ENCODE data around the gene SLC25A12. TPM values are rescaled to one million over a fixed set of nuclear protein-coding genes. Genes with fewer than 3 reads are reported as not detected.

Gene SLC25A12
- total and polyA plus RNA-seq, 7 donors = 19.1 to 83.6 (median 66.5) TPM

DNA sequence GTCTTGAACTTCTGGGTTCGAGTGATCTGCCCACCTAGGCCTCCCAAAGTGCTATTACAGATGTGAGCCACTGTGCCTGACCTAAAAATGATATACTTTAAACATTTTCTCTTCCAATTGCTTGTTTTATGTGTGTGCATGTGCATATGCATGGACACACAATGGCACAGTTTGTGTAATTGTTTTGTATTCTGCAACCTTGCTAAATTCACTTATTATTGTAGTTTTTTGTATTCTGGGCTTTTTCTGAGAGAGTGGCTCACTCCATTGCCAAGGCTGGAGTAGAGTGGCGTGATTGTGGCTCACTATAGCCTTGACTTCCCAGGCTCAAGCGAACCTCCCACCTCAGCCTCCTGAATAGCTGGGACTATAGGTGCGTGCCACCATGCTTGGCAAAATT is 36.3 kb upstream of the SLC25A12 start:
- no peaks in the 10 kb centered on the region for H3K9me3 ChIP-seq
- intact Hi-C loops (cut with DNase I) = no loop called here
- H3K4me1 ChIP-seq = peaks cover 2% of the 10 kb centered on the region
- H3K27ac ChIP-seq = no peak overlapping the region
- no peaks in the 10 kb centered on the region for H3K27me3 ChIP-seq (ENCODE audit: insufficient read depth in 3 of 3, low read length in 2 of 3)
- ATAC-seq (no peak), DNase-seq (no peak)
- 98 to 99% (median 98%) methylated on average over 4 of the region's 4 CpGs for WGBS, 3 donors
- no peak overlapping the region for H3K4me3 ChIP-seq
- peaks cover 0 to 30% of the 10 kb centered on the region in 2 donors for H3K36me3 ChIP-seq (ENCODE audit: insufficient read depth in 1 of 2, low read depth in 1 of 2)
- TF ChIP-seq, protein P1, sequence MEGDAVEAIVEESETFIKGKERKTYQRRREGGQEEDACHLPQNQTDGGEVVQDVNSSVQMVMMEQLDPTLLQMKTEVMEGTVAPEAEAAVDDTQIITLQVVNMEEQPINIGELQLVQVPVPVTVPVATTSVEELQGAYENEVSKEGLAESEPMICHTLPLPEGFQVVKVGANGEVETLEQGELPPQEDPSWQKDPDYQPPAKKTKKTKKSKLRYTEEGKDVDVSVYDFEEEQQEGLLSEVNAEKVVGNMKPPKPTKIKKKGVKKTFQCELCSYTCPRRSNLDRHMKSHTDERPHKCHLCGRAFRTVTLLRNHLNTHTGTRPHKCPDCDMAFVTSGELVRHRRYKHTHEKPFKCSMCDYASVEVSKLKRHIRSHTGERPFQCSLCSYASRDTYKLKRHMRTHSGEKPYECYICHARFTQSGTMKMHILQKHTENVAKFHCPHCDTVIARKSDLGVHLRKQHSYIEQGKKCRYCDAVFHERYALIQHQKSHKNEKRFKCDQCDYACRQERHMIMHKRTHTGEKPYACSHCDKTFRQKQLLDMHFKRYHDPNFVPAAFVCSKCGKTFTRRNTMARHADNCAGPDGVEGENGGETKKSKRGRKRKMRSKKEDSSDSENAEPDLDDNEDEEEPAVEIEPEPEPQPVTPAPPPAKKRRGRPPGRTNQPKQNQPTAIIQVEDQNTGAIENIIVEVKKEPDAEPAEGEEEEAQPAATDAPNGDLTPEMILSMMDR (IDR thresholded peaks at IDR 0.05) = no peak

DNA sequence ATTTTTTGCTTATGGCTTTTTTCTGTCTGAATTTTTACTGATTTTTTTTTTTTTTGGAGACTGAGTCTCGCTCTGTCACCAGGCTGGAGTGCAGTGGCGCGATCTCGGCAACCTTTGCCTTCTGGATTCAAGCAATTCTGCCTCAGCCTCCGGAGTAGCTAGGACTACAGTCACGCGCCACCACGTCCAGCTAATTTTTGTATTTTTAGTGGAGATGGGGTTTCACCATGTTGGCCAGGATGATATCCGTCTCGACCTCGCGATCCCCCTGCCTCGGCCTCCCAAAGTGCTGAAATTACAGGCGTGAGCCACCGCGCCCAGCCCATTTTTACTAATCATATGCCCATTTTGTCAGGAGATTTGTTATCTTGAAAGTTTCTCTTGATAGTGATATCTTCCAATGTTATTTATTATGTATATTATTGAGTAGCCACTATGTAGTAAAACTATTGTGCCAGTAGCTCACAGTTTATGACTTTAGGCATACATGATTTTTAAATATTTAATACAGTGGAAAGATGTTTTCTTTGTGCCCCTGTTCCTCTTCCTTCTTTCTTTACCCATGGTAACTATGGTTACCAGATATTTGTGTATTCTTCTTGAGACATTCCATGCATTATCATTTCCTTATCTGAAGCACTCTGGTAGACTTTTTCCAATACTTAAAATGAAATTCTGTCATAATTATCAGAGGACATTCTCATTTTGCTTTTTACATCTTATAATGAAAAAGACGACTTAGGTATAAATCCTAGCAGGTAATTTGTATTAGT is 30.3 kb upstream of the SLC25A12 start:
- no peaks in the 10 kb centered on the region for H3K9me3 ChIP-seq
- peaks cover 0 to 32% of the 10 kb centered on the region in 2 donors for H3K36me3 ChIP-seq (ENCODE audit: insufficient read depth in 1 of 2, low read depth in 1 of 2)
- peaks cover 26% of the 10 kb centered on the region for H3K4me1 ChIP-seq
- no peak for ATAC-seq
- DNase-seq = no peak
- peak overlapping the region; percentile 95 for H3K4me3 ChIP-seq
- no peaks in the 10 kb centered on the region for H3K27me3 ChIP-seq (ENCODE audit: insufficient read depth in 3 of 3, low read length in 2 of 3)
- 93 to 95% (median 95%) methylated on average over 17 of the region's 17 CpGs for WGBS, 3 donors
- intact Hi-C loops (cut with DNase I) = loop anchor here in 1 of 2 donors (10.0 kb wide), 1 partner anchor 180 kb away; the partner anchor contains the start of gene DLX2
- peak overlapping the region; percentile 97 for H3K27ac ChIP-seq
- TF ChIP-seq, protein P1 (IDR thresholded peaks at IDR 0.05) = no peak

DNA sequence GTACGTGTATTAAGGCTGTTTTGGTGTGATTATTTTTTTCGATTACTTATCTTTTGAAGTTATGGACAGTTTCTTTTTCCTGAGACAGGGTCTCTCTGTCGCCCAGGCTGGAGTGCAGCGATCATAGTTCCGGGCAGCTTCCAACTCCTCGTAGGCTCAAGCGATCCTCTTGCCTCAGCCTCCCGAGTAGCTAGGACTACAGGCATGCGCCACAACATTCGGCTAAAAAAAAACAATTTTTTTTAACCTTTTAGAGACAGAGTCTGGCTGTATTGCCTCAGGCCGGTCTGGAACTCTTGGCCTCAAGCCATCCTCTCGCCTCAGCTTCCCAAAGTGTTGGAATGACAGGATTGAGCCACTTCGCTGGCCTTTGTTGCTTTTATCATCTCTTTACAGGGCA is 29.2 kb upstream of the SLC25A12 start:
- TF ChIP-seq, protein P1 (IDR thresholded peaks at IDR 0.05) = no peak
- H3K27me3 ChIP-seq (ENCODE audit: insufficient read depth in 3 of 3, low read length in 2 of 3) = no peaks in the 10 kb centered on the region
- 15 to 20% (median 16%) methylated on average over 13 of the region's 13 CpGs for WGBS, 3 donors
- intact Hi-C loops (cut with DNase I) = loop anchor here in 1 of 2 donors (2.0 to 10.0 kb wide), 2 partner anchors 28 to 182 kb away; partner anchors contain the start of genes DLX2 and SLC25A12
- peak overlapping the region; percentile 95 for H3K4me3 ChIP-seq
- DNase-seq (peak in 1 of 2 donors; percentile 49), ATAC-seq (peak in 1 of 4 donors; percentile 32)
- H3K36me3 ChIP-seq (ENCODE audit: insufficient read depth in 1 of 2, low read depth in 1 of 2) = peaks cover 0 to 26% of the 10 kb centered on the region in 2 donors
- no peaks in the 10 kb centered on the region for H3K9me3 ChIP-seq
- H3K4me1 ChIP-seq = peaks cover 26% of the 10 kb centered on the region
- H3K27ac ChIP-seq = peak overlapping the region; percentile 97

DNA sequence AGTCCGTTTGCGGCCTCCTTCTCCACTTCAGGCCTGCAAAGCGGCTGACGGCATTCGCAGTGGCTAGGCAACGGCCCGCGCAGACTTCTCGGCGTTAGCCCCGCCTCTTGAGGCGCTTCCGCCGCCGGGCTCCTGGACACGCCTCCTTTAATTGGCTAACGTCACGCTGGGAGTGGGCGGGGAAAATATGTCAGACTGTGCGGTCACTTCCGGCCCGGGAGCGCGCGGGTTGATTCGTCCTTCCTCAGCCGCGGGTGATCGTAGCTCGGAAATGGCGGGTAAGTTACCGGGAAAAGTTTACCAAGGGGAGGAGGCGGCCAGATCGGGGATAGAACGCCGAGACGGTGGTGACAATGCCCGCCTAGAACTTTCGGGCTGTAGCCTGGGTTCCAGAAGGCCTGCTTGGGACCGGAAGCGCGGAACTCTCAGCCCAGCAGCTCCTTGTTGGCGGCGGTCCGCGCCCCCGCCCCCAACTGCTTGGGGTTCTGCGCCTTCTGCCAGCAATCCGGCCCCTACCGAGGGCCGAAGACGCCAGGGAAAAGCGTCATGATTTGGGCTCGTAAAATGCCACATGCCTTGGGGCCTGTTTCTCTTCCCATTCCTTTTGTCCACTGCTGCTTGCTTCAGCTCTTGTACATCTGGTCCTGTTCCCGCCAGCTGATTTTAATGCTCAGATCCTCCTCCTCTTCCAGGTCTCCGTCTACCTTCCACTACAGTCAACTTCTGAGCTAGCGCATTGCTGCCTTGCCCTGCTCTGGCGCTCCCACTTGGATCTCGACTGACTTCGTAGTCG is 28.4 kb upstream of the SLC25A12 start, which contains the start of gene HAT1:
Gene HAT1, plus strand, starts transcription at position 232 of the 793 bp plus-strand sequence. Its CDS starts 40 bp downstream, at position 272.
- ATAC-seq (peak; percentile 99), DNase-seq (peak; percentile 97 to 98)
- H3K27ac ChIP-seq = peak within 1 kb of the TSS; percentile 97
- H3K36me3 ChIP-seq (ENCODE audit: insufficient read depth in 1 of 2, low read depth in 1 of 2) = peaks cover 0 to 22% of the 10 kb centered on the region in 2 donors
- no peaks in the 10 kb centered on the region for H3K27me3 ChIP-seq (ENCODE audit: insufficient read depth in 3 of 3, low read length in 2 of 3)
- H3K4me1 ChIP-seq = peaks cover 26% of the 10 kb centered on the region
- TF ChIP-seq, protein P1 (IDR thresholded peaks at IDR 0.05) = no peak
- 0 to 1% (median 0%) methylated on average over 51 to 61 of the region's 61 CpGs for WGBS, 3 donors
- peak within 1 kb of the TSS; percentile 95 for H3K4me3 ChIP-seq
- H3K9me3 ChIP-seq = no peaks in the 10 kb centered on the region
- intact Hi-C loops (cut with DNase I) = loop anchor here in 1 of 2 donors (2.0 to 10.0 kb wide), 2 partner anchors 28 to 182 kb away; partner anchors contain the start of genes DLX2 and SLC25A12

Measured in psoas muscle (tissue), 8 donors.